NCI-H2029 treated with DMSO at 0.1 percent for 48 hours (cell line): ENCODE data around the gene CPSF4L.

Experiments
- DNase-seq: peaks from one replicate; lab custom pipeline; 2025; lab: John Stamatoyannopoulos, UW

CPSF4L gene

DNA sequence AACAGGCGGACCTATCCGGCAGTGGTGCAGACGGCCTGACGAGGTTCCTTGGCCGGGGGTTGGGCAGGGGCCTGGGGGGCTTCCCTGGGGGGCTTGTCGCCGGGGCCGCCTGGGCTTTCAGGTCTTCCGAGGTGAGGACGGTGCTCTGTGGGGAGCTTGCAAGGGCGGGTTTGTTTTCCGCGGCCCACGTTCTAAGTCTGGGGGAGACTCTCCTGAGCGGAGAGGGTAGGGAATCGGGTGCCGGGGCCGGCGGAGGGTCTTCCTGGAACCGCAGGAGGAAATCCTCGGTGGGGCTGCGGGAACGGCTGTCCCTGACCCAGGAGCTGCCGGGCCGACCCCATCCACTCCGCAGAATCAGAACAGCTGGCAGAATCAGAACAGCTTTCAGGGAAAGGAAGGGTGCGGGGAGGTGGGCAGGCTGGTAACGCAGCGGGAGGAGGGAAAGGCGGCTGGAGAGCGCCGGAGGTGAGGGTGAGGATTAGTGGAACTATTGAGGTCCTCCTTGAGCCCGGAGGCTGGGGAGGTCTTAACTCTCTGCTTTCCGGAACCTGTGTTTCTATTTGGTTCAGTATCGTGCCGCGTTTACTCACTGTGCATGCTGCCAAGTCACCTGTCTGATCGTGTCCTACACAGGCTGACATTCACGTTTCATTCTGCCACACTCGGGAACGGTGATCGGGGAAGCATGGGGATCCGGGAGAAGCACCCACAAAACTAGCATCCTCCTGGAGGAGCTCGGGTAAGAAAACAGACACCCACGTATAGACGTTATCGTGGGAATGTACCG lies 28.9 kb downstream of the CPSF4L start:
- DNase-seq = no peak

DNA sequence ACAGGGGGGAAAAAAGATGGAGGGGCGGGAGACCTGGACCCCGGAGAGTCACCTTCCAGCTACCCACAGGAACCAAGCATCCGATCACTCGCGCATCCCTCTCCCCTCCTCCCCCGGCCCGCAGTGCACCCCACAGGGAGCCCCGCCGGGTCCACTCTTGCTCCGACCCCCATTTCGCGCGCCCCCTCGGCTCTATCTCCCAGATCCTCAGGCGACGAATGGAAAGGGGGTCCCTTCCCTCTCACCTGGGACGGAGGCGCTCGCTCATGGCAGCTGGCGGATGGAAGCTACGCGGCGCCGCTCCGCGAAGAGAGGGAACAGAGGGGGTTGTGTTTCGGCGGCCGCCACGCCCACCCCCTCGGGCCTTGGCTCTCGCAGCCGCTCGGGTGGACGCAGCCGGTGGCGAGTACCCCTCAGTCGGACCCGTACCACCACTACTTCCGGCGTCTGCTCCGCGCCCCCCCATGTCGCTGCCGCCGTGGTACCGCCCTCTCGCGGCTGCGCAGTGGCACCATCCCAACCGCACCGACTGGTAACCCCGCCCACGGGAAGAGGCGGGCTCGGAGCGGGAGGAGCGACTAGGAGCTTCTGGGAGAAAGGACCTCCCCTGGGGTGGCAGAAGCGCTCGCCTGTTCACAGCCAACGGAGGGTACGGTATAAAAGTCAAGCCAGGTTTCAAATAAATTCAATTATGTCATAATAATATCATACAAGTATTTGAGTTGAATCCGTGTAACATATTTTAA lies 29.7 kb downstream of the CPSF4L start:
- peak; percentile 75 for DNase-seq

DNA sequence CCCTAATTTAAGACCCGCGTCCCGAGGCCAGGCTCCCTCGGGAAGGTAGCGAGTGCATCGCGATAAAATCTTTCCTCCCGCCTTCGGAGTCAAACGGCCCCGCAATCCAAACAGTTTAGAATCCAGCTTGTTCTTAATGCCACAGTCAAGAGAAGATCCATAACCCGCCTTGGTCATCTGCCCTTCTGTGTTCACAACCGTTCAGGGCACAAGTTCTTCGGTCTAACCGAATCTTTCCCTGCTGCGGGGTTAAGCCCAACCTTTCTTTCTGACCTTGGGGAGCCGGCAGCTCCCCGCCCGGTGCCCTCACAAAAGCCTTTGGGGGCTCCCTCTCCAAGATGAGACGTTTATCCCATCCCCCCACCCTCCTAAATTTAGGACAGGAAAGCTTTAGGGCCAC lies 30.3 kb downstream of the CPSF4L start:
- DNase-seq = no peak

DNA sequence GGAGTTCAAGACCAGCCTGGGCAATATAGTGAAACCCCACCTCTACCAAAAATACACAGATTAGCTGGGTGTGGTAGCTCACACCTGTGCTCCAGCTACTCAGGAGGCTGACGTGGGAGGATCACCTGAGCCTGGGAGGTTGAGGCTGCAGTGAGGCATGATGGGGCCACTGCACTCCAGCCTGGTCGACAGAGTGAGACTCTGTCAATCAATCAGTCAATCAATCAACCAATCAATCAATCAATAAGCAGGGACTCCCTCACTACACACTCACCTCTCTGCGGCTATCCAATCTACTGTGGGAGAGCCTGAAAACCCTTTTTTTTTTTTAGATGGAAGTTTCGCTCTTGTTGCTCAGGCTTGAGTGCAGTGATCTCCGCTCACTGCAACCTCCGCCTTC lies 31.6 kb downstream of the CPSF4L start:
- no peak for DNase-seq

DNA sequence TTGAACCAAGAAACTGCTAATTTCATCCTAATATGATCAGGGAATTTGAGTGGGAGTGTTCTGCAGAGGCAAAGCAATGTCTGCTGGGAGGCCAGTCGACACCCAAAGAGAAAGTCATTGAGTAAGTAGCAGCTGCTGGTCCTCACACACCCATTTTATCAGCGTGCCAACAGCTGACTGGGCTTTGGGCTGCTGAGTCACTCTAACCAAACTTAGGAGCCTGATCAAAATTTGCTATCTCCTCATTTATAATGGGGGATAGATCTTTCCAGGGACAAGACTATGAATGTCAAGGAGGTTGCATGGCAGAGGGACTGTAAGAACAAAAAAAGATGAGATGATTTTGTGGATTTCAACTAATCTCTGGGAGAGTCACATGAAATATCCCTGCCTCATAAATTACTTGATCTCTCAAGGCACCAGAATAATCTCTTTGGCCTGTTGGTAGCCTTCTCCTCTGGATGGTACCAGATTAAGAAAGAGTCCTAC lies 32.9 kb downstream of the CPSF4L start:
- DNase-seq = no peak

DNA sequence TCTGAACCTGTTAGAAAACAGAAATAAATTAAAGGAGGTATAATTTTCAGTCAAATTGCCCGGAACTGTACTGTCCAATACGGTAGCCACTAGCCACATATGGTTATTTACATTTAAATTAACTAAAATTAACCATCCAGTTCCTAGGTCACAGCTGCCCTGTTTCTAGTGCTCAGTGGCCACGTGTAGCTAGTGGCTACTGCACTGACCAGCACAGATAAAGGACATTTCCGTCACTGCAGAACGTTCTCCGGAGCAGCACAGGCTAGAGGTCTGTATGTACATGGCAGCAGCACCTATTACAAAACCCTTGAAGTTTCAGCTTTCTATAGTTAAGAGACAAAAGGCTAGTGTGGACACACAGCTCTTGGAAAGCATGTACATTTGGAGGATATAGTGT lies 33.7 kb downstream of the CPSF4L start:
- DNase-seq = no peak

DNA sequence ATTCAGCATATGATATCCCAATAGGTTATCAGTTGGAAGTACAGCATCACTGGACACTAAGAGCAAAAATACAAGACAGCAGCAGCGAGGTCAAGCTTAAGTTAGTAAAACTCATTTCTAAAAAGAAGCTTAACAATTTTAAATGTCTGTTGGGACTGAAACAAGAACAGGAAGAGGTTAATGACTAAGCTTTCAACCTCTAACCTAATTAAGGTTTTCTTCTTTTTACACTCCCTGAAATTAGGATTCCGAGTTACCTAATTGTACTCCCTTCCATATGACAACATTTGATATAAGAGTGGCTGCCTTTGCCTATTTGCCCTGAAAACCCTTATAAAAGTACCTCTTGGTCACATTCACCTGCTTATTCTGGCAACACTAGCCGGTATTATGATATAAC lies 34.3 kb downstream of the CPSF4L start:
- DNase-seq = no peak

DNA sequence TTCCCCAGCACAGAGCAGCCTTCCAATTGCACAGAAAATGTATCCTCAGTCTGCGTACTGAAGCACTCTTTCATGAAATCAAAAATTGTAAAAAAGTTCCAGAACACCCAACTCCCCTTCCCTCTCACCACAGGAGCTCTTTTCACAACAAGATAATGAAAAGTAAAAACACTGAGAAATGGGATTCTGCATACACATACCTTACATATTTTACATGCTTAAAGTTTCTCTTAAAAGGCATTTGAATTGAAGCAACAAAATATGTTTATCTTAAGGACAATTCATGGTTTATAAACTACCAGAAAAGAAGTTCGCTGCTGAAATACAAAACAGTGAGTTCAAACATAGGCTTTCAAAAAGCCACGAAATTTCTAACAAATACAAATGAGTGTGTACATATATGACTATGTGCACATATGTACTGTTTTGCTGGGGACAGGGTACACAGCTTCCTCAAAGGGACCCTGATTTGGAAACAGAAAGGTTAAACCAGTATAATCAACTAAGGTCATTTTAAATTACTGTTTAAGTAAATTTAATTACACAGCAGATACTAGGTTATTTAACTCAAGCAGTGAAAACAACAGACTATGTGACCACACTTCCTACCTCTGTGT lies 35.0 kb downstream of the CPSF4L start:
- no peak for DNase-seq

DNA sequence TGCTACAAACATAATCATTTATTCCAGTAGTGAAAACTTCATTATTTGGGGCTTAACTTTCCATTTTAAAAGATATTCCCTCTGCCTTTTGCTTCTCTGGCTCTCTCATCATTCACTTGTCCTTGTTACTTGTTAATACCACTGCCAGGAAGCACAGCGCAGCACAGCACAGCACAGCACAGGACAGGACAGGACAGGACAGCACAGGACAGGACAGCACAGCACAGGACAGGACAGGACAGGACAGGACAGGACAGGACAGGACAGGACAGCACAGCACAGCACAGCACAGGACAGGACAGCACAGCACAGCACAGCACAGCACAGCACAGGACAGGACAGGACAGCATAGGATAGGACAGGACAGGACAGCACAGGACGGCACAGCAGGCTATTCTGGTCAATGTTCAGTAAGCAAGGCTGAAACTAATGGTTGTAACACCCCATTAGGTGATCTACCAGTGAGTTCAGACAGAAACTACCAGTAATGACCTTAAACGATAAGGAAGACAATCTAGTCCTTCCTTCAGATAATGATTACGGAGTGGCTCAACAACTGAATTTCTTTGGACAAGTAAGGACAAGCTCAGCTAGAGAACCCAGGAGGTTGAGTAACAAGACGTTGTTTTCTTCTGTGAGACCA lies 36.9 kb downstream of the CPSF4L start:
- no peak for DNase-seq

DNA sequence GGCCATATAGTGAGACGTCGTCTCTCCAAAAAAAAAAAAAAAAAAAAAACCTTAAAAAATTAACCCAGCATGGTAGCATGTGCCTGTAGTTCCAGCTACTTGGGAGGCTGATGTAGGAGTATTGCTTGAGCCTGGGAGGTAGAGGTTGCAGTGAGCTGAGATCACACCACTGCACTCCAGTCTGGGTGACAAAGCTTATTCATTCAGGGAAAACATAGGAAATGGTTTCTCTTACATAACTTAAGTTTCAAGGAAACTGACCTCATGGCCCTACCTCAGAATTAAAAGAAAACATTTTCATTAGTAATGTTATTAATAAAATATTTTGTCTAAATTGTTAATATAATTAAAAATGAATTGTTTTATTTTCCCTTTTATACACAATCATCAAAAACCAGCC lies 37.4 kb downstream of the CPSF4L start:
- DNase-seq = no peak

DNA sequence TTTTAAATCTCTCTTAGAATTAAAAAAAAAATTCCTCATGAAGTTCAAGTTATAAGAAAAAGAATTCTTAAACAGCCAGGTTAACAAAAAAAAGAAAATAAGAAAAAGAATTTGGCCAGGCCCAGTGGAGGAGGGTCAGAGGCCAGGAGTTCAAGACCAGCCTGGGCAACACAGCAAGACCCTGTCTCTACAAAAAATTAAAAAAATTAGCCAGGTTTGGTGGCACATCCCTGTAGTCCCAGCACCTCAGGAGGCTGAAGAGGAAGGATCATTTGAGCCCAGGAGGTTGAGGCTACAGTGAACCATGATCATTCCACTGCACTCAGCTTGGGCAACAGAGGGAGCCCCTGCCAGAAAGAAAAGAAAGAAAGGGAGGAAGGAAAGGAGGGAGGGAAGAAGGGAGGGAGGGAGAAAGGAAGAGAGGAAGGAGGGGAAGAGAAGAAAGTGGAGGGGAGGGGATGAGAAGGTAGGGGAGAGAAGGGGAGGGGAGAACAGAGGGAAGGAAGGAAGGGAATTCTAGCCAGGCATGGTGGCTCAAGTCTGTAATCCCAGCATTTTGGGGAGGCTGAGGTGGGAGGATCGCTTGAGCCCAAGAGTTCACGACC lies 38.0 kb downstream of the CPSF4L start:
- DNase-seq = no peak

DNA sequence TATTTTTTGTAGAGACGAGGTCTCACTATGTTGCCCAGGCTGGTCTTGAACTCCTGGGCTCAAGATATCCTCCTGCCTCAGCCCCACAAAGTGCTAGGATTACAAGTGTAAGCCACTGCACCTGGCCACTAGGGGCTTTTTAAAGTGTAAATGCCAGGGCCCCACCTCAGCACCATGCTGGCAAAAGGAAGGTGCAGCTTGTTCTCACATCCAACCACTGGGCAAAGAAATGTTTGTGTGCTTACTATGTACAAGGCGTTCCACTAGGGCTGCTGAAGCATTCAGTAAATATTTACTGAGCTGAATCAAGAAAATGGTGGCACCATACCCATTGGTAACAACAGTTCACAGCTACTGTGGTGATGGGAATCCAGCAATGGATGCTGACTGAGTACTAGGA lies 46.2 kb downstream of the CPSF4L start:
- DNase-seq = no peak

DNA sequence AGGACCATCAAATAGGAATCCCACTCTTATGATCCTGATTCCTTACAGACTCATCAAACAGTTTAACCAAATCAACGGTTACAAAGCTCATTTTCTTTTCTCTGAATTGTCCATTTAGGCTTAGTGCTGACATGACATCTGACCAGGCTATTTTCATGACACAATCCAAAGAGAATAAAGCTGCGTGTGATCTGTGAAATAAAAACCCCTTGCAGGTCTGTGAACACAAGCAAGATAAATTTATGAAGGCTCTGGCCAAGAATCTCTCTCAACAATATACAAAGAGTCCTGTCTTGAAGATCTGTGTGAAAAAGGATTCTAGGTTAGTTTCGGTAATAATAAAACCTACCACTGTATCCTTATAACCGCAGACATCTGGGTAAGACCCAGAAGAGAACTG lies 46.8 kb downstream of the CPSF4L start:
- DNase-seq = no peak

DNA sequence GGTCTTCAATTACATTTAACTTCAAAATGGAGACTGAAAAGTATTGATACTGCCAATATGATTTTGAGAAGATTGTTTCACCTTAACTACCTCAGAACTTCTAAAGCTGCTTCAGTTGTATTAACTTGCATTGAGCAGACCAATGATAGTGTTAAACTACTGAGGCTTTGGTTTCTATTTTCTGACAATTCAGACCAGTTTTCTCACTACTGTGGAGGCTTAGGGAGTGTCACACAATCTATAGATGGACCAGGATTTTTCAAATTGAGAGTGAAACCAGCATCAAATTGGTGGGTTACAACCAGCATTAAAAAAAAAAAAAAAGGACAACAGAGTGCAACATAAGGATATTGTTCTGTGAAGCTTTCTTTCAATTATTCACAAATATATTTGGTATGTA lies 47.7 kb downstream of the CPSF4L start:
- no peak for DNase-seq

DNA sequence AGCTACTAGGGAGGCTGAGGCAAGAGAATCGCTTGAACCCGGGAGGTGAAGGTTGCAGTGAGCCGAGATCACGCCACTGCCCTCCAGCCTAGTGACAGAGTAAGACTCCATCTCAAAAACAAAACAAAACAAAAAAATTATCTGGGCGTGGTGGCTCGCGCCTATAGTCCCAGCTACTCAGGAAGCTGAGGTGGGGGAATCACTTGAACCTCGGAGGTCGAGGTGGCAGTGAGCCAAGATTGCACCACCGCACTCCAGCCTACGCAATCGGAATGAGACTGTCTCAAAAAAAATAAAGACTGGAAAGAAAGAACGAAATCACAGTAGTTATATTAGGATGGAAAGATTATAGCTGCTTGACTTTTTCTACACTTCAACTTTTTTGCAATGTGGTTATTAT lies 49.9 kb downstream of the CPSF4L start:
- DNase-seq = no peak

DNA sequence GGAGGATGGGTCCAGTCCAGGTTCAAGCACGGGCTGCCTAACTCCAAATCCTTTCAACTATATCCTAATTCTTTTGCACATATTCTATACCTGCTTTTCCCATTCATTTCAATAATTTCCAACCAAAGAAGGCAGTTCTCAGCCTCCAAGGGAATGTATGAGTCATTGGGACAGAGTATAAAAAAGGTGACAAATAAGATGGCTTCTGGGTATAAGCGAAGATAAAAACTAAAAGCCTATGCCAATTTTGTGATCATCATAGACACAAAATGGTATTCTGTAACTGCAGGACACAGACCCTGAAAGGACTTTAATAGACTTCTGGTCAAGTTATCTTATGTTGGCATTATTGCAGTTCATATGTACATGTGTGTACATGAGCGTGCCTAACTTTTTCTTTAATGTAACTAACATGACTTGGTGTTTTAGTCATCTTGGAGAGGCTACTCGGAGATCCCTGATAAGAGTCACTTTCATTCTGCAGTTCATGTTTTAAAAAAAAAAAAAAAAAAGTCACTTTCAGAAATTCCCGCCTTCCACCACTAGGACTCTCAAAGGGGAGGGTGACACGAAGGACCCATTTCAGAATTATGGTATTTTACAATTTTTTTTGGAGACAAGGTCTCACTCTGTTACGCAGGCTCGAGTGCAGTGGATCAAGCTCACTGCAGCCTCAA lies 51.5 kb downstream of the CPSF4L start:
- DNase-seq = no peak

DNA sequence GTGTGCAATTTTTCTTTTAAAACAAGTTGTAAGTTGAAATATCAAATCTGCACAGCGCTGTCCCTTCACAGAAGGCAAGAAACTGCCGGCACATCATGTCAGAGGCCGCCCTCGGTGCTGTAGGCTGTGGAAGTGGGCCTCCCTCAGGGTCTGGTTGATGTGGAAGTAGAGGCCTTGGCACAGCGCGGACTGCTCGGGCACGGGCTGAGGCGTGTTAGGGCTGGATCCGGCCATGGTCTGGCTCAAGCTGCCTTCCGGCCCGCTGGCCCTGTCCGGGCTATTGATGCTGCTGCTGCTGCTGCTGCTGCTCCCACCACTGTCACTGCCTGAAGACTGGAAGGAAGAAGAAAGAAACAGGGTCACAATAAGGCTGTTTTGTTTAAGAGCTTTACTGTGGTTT lies 52.2 kb downstream of the CPSF4L start:
- DNase-seq = no peak

DNA sequence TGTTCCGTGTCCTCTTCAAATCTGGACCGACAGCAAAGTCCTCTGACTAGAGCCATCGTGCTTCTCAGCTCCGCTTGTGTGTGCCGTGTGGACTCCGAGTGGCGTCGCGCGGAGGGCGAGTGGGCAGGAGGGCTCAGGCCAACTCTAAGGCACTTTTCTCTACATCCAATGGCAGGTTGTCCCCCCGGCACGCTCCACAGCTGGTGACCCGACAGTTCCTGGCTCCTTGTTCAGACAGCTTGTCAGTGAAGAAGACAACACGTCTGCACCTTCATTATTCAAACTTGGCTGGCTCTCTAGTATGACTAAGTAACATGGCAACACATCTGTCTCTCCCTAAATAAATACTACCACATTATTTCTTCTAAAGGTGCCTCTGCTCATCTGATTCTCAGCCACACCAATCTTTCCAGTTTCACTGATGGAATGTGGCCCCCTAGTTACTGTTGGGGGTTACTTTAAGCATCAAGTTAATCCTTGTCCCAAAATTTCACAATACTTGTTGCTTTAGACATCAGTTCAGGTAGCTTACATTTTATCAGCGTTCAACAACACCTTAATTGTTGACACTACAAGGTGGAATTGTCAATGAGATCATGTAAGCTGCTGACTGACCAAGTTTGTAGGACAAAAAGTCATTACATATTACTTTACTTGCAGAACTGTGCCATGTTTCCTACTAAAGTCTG lies 53.4 kb downstream of the CPSF4L start:
- DNase-seq = no peak

DNA sequence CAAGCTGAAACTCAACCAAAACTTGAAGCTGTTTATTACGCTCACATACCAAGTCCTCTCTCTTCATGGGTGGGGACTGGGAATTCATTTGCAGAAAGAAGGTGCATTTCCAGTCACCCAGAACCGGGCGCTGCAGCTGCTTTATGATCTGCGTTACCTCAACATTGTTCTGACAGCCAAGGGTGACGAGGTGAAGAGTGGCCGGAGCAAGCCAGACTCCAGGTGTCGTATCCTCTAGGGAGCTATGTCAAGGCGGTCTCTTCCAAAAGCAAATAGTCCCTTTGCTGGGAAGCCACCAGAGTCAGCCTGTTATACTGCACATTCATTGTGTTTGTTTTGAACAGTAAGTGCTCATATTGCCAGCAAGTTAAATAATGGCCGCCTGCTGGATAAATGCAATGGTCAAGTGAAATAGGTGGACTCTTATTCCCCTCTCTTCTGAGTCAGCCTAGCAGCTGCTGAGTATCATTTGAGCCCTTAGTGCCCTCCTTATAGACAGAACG lies 56.2 kb downstream of the CPSF4L start:
- peak; percentile 80 for DNase-seq

DNA sequence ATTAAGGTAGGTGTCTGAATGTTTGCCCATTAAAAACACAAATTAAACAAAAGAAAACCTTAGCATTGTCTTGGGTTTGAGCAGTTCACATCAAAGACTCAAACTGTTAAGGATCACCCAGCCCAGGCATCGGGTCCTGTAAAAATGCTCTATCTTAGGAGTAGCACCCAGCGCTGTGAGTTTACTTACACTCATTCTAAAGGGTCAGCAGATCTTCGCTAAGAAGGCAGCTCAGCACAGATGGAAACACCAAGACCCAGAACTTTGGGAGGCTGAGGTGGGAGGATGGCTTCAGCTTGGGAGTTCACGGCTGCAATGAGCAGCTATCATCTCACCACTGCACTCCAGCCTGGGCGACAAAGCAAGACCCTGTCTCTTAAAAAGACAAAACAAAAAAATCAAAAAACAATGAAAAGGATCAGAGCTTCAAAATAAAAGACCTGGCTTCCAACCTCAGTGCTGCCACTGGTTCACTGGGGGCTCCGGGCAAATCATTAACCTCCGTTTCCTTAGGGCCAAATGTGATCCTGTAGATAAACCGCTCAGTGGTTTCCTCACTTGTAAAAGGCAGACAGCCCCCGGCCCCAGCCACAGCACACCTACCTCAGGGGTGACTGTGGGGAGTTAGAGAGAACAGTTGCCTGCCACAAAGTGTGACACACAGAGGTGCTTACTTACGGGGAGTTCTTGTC lies 57.7 kb downstream of the CPSF4L start:
- DNase-seq = no peak
